IPS-NIHi7 (cell line): ENCODE results near the gene JAG1.

Experiments
- DNase-seq: peaks from one replicate; pipeline ENCODE4 v3.0.0; 2012; ENCODE audit warnings: mixed read lengths; ENCODE audit errors: extremely low spot score

Gene JAG1

DNA sequence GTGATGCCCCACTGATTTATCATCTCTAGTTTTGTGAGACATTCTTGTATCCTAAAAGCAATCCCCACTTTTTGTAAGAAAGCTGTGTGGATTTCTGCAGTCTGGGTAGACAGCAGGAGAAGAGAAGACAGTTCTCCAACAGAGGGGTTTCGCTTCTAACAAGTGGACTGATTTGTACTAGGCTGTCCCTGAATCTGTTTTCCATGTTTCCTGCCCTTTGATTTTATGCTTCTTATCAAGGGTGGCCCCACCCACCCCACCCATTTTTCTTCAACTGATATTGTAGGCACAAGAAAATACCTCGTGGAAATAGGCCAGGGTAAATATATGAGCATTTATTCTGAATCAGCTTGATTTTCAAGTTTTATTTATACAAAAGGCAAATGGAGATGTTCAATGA, 25.7 kb upstream of the JAG1 start:
- no peak for DNase-seq

DNA sequence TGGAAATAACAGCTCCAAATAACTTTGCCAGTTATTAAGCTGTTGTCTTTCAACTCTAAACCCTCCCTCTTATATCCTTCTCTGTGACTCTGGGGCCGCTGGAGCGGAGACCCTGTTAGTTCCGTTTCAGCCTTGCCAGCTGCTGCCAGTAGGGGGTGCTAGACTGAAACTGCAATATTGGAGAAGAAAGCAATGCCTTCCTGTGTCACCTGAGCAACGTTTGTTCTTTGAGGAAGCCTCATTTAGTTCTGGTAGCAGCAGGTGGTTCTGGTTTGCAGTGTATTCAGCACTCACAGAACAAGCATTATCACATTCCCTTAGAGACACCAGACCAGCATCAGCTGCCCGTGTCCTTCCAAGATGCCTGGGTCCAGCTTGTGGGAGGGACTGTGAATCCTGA, 22.9 kb upstream of the JAG1 start:
- peak; percentile 78 for DNase-seq

DNA sequence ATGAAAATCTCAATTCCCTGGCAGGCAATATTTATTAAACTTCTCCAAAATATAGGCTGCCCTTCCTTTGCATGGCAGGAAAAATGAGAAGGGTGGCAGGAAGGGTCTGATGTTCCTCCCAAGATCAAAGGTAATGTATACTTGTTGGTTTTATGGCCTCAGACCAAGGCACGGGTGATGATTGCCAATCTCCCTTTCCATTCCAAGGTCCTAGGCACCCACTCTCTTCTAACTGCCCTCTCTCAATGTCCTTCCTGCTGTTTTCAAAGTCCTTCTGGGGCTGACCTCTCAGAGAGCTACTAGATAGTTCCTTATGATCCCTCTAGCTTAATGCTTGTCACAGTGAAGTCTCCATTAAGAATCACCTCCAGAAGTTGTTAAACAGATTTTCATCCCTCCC, 15.6 kb upstream of the JAG1 start:
- DNase-seq = no peak

GRCh38 chr20:10687895-10688294, 14.1 kb upstream of the JAG1 start:
- DNase-seq = no peak

GRCh38 chr20:10686356-10687133, 12.7 kb upstream of the JAG1 start:
- no peak for DNase-seq

GRCh38 chr20:10683537-10683936, 9.7 kb upstream of the JAG1 start:
- DNase-seq = no peak

DNA sequence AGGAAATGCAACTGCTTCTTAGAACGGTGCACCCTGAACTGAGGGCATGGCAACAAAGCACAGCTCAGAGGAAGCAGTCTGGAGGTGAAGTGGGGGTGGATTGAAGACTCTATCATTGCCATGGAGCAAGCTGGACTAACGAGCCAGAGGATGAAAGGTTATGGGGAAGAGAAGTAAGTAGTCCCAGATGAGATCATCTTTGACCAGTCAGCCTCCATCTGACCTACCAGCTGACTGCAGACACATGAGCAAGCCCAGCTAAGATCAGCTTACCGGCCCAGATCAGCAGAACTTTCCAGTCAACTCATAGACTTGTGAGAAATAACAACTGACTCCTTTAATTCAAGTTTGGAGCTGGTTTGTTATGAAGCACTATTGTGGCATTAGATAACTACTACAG, 9.1 kb upstream of the JAG1 start:
- no peak for DNase-seq

GRCh38 chr20:10681494-10681893, 7.7 kb upstream of the JAG1 start:
- DNase-seq = no peak

DNA sequence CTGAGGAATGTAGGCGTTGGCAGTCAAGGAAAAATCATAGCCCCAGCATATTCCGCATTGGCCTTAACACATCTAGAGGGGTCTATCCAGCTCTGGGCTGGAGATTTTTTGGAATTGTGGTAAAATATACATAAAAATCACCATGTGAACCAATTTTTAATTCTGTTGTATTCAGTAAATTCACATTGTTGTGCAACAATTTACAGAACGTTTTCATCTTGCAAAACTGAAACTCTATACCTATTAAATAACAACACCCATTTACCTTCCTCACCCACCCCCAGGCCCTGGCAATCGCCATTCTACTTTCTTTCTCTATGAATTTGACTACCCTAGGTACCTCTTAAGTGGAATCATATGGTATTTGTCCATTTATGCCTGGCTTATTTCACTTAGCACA, 6.8 kb upstream of the JAG1 start:
- DNase-seq = no peak

- no peak for DNase-seq
Observed at GRCh38 chr20:10679269-10679668, 5.5 kb upstream of the JAG1 start.

GRCh38 chr20:10676518-10676917, 2.7 kb upstream of the JAG1 start:
- DNase-seq = no peak

DNA sequence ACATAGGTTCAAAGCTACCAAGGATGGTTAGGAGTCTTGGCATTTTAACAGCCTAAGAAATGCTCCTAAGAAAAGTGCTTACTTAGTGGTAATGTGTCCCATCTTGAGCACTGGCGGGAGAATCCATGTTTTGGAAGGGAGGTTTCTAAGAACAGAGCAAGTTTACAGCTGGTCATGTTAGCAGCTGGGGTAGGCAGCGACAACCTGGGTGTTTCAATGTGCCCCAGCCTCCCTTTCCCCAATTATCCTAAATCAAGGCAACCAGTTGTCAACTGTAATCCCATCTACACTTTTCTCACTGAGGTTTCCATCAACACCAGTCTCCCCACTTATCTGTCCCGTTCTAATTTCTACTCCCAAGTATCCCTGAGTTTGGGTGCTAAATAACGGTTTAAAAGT, 1.6 kb upstream of the JAG1 start:
- no peak for DNase-seq

GRCh38 chr20:10674684-10675449, 1.1 kb upstream of the JAG1 start:
- DNase-seq = peak; percentile 91

DNA sequence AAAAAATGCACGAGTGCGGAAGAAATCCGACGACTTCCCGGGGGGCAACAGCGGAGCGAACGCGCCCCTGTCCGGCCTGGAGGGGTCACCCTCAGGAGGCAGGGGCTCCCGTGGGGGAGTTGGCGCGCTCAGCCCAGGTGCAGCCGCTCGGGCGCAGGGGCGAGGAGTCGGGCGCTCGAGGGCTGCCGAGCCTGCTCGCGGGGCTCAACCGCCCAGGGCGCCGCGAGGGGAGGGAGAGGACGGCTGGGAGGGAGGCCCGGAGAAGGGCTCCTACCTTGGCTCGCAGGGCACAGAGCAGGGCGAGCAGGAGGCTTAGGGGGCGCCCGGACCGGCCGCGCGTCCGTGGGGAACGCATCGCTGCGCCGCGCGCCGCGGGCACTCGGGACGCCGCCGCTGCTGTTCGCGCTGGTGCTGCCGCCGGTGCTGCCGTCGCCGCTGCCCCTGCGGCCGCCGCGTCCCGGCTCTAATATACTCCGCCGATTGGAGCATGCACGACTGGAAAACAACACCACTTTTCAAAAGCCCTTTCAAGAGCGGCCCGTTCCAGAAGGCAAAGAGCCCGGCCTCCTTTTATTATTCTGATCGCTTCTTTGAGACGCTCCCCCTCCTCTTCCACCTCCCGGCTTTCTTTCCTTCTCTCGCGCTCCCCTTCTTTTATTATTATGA, 490 bp downstream of the JAG1 start:
- DNase-seq = no peak

DNA sequence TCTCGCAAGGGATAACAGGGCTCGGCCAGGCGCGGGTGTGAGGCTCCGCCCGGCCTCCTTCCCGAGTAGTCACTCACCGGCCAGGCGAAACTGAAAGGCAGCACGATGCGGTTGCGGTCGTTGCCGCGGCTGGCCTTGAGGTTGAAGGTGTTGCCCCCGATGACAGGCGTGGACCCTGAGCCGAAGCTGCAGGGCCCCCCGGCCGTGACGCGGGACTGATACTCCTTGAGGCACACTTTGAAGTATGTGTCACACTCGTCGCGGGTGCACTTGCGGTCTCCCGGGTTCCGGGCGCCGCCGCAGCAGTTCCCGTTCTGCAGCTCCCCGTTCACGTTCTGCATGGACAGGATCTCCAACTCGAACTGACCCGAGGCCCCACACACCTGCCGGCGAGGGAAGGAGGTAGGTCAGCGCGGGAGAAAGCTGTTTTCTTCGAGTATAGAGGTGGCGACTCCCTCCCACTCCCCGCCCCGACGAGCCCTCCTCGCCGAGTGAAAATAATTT, 1.1 kb downstream of the JAG1 start:
- DNase-seq = no peak

- DNase-seq = no peak
Observed at GRCh38 chr20:10671919-10672623, 1.7 kb downstream of the JAG1 start.

GRCh38 chr20:10671221-10671918, 2.4 kb downstream of the JAG1 start:
- DNase-seq = peak; percentile 63

DNA sequence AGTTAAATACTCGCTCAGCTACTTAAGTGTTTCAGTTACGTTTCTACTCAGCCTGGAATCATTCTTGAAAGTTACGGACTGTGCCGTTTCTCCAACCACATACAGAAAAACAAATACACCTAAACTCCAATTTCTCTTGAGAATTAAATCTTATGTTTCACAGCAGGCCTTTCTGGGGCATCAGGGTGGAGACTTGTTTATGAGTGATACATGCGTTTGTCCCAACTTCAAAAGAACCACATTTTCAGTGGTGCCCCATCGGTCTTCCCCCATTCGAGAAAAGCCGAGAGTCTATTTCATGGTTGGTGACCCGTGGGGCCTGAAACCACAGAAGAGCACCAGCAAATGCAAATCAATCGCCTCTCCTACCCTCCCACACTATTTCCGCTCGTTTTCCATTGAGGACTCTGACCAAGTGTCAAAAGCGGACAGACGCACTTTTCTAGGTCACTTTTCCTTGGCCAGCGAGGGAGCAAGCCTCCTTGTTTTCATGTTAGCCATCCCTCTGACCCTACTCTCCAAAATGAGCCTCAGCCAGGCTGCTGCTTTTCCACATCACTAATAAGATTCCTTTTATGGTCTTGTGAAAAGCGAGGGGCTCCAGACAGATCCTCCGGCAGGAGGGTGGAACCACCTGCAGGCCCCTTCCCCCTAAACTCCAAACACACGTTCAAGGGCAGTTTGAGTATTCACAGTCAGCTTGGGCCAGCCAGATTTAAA, 3.1 kb downstream of the JAG1 start:
- DNase-seq = no peak

DNA sequence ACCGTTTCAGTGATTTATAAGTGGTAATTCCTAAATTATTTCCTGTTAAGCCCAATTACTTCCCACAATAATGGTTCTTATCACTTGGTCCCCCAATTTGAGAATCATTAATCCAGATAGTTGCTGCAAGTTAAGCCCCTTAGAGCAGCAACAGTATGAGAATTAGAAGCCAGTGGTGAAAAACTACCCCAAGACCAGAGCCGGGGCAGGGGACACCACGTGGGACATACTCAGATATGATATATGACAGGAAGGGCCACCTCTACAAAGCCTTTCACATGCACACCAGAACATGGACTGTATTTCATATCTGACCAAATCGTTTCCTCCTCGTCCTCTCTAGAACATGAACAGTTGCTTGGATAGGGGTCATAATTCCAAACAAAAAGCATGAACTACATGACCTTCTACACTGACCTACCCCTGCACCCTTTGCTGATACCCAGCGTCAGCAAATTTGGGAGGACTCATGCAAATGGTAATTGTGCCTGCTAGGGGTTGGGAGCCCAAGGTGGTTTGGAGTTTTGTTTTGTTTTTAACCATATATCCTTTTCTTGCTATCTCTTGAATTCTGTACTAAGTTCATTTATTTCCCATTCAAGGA, 3.9 kb downstream of the JAG1 start:
- DNase-seq = no peak

DNA sequence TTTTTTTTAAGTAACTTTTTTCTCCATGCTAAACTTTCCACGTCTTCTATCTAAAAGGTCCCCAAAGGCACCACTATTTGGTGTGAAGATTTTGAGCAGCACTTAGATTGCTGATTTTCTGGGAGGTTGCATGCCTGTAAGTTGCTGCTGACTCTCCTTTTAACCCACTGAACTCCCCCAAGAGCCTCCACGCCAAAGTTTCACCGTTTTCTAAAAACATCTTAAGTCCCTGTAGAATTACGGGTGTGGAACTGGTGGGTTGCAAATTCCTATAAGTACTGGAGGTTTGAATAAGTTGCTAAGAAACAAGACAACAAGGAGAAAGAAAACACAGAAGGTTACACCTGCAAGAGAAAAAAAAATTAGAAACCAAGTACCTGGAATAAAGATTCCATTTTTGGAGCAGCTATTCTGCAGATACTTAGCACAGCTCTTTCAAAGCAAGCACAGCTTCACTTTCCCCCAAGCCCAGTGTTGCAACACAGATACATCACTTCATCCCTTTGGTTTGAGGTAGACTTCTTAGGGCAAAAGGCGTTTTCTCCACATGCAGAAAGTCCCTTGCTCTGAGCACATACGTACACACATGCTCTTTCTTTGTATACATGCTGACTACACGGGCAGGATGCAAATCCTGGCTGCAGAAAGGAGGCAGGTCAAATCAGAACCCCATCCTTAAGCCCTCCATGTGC, 5.0 kb downstream of the JAG1 start:
- no peak for DNase-seq
